MM.1S (cell line): ENCODE measurements around the gene TENM4.

Experiments used
- EZH2 ChIP-seq: fragments of 300-600 bp; sonication (generic); optimal IDR thresholded peaks from 2 replicates; pipeline ENCODE3; 2017; ENCODE audit warnings: low read depth, mild to moderate bottlenecking, antibody characterized with exemption, low read length, mixed read lengths
- TF ChIP-seq, protein P1 (sequence below): fragments of 300-600 bp; sonication (generic); IDR thresholded peaks from 2 replicates; pipeline ENCODE4 v1.5.1; 2016; ENCODE audit warnings: antibody characterized with exemption, low read length, mixed read lengths

DNA sequence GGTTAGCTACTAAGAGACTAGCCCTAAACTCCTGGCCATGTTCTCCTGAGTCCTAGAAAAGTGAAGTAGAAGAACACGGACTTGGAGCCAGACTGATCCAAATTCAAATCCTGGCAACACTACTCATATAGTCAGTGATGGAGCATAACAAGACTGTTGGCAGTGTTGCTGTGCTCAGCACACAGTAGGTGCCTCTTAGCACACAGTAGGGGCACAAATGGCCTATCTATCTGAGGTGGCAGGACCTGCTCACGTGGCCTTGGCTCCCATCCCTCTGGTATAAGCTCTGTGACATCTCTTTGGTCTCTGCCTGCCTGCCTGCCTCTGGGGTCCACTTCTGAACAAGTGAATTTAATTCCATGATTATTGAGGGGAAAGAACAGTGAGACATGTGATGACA lies 15.4 kb downstream of the TENM4 start:
- TF ChIP-seq, protein P1, sequence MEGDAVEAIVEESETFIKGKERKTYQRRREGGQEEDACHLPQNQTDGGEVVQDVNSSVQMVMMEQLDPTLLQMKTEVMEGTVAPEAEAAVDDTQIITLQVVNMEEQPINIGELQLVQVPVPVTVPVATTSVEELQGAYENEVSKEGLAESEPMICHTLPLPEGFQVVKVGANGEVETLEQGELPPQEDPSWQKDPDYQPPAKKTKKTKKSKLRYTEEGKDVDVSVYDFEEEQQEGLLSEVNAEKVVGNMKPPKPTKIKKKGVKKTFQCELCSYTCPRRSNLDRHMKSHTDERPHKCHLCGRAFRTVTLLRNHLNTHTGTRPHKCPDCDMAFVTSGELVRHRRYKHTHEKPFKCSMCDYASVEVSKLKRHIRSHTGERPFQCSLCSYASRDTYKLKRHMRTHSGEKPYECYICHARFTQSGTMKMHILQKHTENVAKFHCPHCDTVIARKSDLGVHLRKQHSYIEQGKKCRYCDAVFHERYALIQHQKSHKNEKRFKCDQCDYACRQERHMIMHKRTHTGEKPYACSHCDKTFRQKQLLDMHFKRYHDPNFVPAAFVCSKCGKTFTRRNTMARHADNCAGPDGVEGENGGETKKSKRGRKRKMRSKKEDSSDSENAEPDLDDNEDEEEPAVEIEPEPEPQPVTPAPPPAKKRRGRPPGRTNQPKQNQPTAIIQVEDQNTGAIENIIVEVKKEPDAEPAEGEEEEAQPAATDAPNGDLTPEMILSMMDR: no peak
- TF ChIP-seq EZH2: no peak
